Stimulated activated CD4-positive, alpha-beta T cell treated with anti-CD3 and anti-CD28 coated beads, Interleukin-12 subunit alpha, Interleukin-12 subunit beta, amount 100 ng/mL, for 24 hours (primary cell): ENCODE results near the gene FBXL5.

Experiments
- DNase-seq, 2 experiments: peaks; one replicate each; pipeline ENCODE4 v3.0.0-alpha.2; 2020; ENCODE audit warnings: low read depth in 2 of 2

FBXL5 gene

DNA sequence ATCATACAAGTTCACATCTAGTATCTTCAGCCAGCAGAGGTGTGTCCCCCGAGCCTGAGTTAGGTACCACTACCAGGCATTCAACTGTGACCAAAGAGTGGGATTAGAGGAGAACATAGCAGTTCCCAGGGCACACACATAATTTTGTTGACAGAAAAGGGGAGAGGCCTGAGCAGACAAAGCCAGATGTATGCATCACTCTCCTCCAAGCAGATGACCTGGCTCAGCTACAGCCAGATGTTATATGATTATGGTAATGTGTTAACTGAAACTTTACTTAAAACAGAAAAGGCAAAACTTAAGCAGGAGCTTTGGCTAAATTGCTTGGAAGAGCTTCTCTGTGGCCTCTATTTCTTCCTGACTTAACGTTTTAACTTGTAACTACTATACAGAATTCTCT is 96.6 kb downstream of the FBXL5 start:
- no peak for DNase-seq

DNA sequence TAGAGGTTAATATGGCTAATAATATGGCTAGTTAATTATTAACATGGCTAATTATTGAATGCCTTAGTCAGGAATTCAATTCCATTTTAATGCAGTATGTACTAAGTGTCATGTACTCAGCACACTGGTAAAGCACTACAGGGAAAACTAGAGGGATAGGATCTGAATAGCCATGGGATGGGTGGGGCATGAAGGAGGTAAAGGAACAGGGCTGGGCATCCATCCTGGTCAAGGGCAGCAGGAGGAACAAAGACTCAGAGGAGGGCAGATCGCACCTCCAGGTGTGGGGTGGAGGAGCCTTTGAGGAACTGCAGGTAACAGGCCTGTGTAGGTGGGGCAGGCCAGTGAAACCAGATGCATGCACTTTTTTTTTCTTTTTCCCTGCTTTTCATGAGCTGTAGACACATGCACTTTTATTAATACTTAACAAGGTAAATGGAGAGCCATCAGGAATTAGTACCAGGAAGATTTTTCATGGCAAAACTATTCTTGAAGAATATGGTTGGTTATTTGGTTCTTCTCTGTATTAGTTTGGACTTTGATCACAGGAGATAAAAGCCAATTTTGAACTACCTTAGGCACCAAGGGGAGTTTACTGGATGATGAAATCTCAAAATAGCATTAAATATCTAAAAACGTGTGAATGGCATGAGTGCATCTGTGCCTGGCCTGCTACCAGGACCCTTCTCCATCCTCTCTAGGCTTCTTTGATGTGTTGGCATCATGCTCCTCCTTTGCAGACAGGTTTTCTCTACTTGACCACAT is 97.2 kb downstream of the FBXL5 start:
- DNase-seq = no peak

DNA sequence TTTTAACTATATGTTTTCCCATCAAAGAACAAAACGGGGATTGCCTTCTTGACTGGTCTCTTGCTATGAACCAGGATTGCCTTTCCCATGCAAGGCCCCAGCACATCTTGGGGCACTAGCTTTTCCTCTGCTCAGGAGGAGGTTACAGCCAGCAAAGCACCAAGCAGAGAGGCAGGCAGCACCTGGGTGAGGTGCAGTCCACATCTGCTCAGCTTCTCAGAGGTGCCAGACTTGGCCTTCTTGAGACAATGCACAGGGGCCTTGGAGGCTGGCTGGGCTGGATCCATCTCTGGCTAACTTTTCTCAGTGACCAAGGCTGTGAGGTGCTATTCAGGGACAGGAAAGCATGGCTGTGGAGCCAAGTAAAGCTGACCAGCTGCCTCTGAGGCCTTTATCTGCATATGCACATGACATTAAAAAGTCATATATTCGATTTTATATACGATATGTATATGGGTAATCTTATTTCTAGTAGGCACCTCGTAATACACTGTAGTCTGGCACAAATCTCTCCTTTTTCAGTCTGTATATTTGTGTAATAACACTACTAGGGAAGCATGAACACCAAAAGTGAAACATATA is 98.6 kb downstream of the FBXL5 start:
- DNase-seq = no peak
